Neural crest cell (in vitro differentiated cells): Measurements from ENCODE around the gene DTX3. TPM values are rescaled to one million over a fixed set of nuclear protein-coding genes. Genes with fewer than 3 reads are reported as not detected.

Source experiments
- DNase-seq: peaks from one replicate; pipeline ENCODE4 v3.0.0; 2021; ENCODE audit warnings: low read depth, mixed read lengths, low spot score
- H3K27ac Mint-ChIP-seq: one replicate; pipeline ENCODE4 v1.8.0; 2021; ENCODE audit warnings: mild to moderate bottlenecking, mixed read lengths; ENCODE audit not compliant: unreplicated experiment
- H3K27me3 Mint-ChIP-seq: 2 replicates; pipeline ENCODE4 v1.8.0; 2021; ENCODE audit warnings: low read depth, mild to moderate bottlenecking, mixed read lengths
- H3K36me3 Mint-ChIP-seq: 2 replicates; pipeline ENCODE4 v1.8.0; 2021; ENCODE audit warnings: low read depth, mild to moderate bottlenecking, mixed read lengths
- H3K4me1 Mint-ChIP-seq: 2 replicates; pipeline ENCODE4 v1.8.0; 2021; ENCODE audit warnings: mixed read lengths
- H3K4me3 Mint-ChIP-seq: one replicate; pipeline ENCODE4 v1.8.0; 2021; ENCODE audit warnings: mild to moderate bottlenecking, mixed read lengths
- H3K9me3 Mint-ChIP-seq: 2 replicates; pipeline ENCODE4 v1.8.0; 2021; ENCODE audit warnings: mixed read lengths
- total RNA-seq: library from RNA; stranded (reverse); gene quantifications from 2 replicates; pipeline ENCODE4 v1.2.1, GENCODE V29; 2021
- TF ChIP-seq, protein P1 (sequence below): fragments of 200-600 bp; sonication (generic); conservative IDR thresholded peaks from 2 replicates; pipeline ENCODE4 v1.5.0; 2021; ENCODE audit warnings: antibody characterized with exemption, mild to moderate bottlenecking

DTX3 gene
- total RNA-seq, 1 donor from 2014 or later, result 74.7 TPM

GRCh38 chr12:57590864-57591781 lies 13.5 kb upstream of the DTX3 start, which contains the start of gene PIP4K2C:
TSS of gene PIP4K2C (plus strand) at chr12:57591192. CDS start at chr12:57591290, 98 bp downstream.
- Mint-ChIP-seq H3K36me3 (peaks cover 2% of the 10 kb centered on the region), H3K27ac (no peak within 1 kb of the TSS), H3K4me3 (peak within 1 kb of the TSS; percentile 93)

GRCh38 chr12:57591782-57592325 lies 12.8 kb upstream of the DTX3 start:
- Mint-ChIP-seq H3K36me3 (peaks cover 2% of the 10 kb centered on the region), H3K9me3 (no peaks in the 10 kb centered on the region), H3K4me1 (peaks cover 18% of the 10 kb centered on the region), H3K4me3 (peak overlapping the region; percentile 93), H3K27me3 (peaks cover 16% of the 10 kb centered on the region), H3K27ac (no peak overlapping the region)
- DNase-seq, result no peak
- TF ChIP-seq, protein P1, sequence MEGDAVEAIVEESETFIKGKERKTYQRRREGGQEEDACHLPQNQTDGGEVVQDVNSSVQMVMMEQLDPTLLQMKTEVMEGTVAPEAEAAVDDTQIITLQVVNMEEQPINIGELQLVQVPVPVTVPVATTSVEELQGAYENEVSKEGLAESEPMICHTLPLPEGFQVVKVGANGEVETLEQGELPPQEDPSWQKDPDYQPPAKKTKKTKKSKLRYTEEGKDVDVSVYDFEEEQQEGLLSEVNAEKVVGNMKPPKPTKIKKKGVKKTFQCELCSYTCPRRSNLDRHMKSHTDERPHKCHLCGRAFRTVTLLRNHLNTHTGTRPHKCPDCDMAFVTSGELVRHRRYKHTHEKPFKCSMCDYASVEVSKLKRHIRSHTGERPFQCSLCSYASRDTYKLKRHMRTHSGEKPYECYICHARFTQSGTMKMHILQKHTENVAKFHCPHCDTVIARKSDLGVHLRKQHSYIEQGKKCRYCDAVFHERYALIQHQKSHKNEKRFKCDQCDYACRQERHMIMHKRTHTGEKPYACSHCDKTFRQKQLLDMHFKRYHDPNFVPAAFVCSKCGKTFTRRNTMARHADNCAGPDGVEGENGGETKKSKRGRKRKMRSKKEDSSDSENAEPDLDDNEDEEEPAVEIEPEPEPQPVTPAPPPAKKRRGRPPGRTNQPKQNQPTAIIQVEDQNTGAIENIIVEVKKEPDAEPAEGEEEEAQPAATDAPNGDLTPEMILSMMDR, result no peak

More at GRCh38 chr12:57590864-57591781, 13.5 kb upstream of the DTX3 start, which contains the start of gene PIP4K2C:
- no peaks in the 10 kb centered on the region for H3K9me3 Mint-ChIP-seq
- no peak for DNase-seq
- peaks cover 18% of the 10 kb centered on the region for H3K4me1 Mint-ChIP-seq
- peaks cover 16% of the 10 kb centered on the region for H3K27me3 Mint-ChIP-seq
- TF ChIP-seq, protein P1, result no peak

DNA sequence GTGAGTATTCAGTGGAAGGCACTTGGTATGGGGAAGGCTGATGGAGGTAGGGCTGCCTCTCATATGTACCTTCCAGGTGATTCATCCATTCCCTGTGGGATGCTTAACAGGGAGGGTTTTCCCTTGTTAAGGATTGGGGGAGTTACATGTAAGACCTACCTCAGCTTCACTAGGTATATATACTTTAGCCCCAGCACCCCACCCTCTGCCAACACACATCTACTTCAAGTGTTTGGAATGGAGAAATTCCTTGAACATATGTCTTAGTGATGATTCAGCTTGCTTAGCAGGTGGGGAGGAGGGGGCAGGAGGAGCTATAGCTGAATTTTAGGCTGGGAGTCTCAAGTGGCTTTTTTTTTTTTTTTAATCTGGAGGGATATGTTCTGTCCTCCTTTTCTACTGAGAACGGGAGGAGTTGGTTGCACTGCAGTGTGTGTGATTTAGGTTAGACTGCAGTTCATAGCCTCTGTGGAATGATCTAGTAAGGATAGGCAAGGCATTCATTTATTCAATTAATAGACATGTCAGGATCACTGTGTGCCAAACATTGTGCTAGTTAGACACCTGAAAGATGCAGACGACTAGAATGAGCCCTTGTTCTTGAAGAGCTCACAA lies 12.0 kb upstream of the DTX3 start:
- Mint-ChIP-seq H3K4me1 (peaks cover 18% of the 10 kb centered on the region), H3K27ac (no peak overlapping the region), H3K36me3 (peaks cover 2% of the 10 kb centered on the region), H3K27me3 (peaks cover 16% of the 10 kb centered on the region), H3K9me3 (no peaks in the 10 kb centered on the region), H3K4me3 (peak overlapping the region; percentile 93)
- TF ChIP-seq, protein P1, result no peak
- no peak for DNase-seq

GRCh38 chr12:57593187-57593586 lies 11.4 kb upstream of the DTX3 start:
- Mint-ChIP-seq H3K4me1 (peaks cover 18% of the 10 kb centered on the region), H3K27me3 (peaks cover 16% of the 10 kb centered on the region), H3K27ac (no peak overlapping the region), H3K4me3 (no peak overlapping the region), H3K36me3 (peaks cover 2% of the 10 kb centered on the region), H3K9me3 (no peaks in the 10 kb centered on the region)
- TF ChIP-seq, protein P1, result no peak
- DNase-seq, result no peak

DNA sequence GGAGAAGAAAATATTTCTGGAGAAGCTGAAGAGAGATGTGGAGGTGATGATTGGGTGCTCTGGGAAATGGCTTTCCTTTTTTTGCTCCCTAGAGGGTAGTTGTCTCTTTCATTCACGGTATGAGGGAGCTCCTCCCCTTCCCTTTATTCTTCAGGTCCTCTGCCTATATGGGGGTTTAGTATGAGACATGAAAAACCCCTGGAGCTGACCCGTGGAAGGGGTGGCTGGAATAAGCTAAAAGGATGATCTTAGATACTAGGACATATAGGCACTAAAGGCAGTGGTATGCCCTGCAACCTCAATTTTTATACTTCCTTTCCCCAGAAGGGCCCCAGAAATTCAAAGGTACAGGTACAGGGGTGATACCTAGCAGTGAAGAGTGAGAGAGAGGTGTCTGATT lies 4.2 kb upstream of the DTX3 start:
- TF ChIP-seq, protein P1, result no peak
- H3K9me3 Mint-ChIP-seq, result no peaks in the 10 kb centered on the region
- peaks cover 15% of the 10 kb centered on the region for H3K4me1 Mint-ChIP-seq
- H3K4me3 Mint-ChIP-seq, result no peak overlapping the region
- H3K27ac Mint-ChIP-seq, result no peak overlapping the region
- no peaks in the 10 kb centered on the region for H3K27me3 Mint-ChIP-seq
- H3K36me3 Mint-ChIP-seq, result peaks cover 14% of the 10 kb centered on the region
- DNase-seq, result no peak
